Neuronal stem cell (in vitro differentiated cells): Measurements from ENCODE around the gene RABGEF1.
"Not testable (repeated sequence)": the region's sequence is repeated elsewhere in the genome, so short reads cannot be mapped to it uniquely, and the experiment has no call there.

ENCODE experiments used
- DNase-seq: peaks from one replicate; pipeline ENCODE4 v3.0.0-alpha.2; 2013; ENCODE audit warnings: low spot score
- H2AFZ ChIP-seq: one replicate; pipeline ENCODE4 v1.6.1; 2013; ENCODE audit warnings: mild to moderate bottlenecking, low read length, inconsistent platforms
- H2AK5ac ChIP-seq: 2 replicates; pipeline ENCODE4 v1.6.1; 2013; ENCODE audit warnings: low read depth, mild to moderate bottlenecking, inconsistent platforms, low read length, moderate library complexity, mixed read lengths
- H2BK120ac ChIP-seq: 2 replicates; pipeline ENCODE4 v1.6.1; 2013; ENCODE audit warnings: low read depth, mild to moderate bottlenecking, inconsistent platforms, low read length, moderate library complexity, mixed read lengths
- H2BK12ac ChIP-seq: one replicate; pipeline ENCODE4 v1.6.1; 2013; ENCODE audit warnings: low read length, inconsistent platforms
- H2BK15ac ChIP-seq: 2 replicates; pipeline ENCODE4 v1.6.1; 2013; ENCODE audit warnings: mild to moderate bottlenecking, low read length, inconsistent platforms, mixed read lengths
- H2BK5ac ChIP-seq: one replicate; pipeline ENCODE4 v1.6.1; 2013; ENCODE audit warnings: inconsistent platforms, mild to moderate bottlenecking, low read length, moderate library complexity
- H3K14ac ChIP-seq: one replicate; pipeline ENCODE4 v1.6.1; 2013; ENCODE audit warnings: low read length, inconsistent platforms
- H3K18ac ChIP-seq: 2 replicates; pipeline ENCODE4 v1.6.1; 2013; ENCODE audit warnings: low read length, inconsistent platforms
- H3K23ac ChIP-seq: 2 replicates; pipeline ENCODE4 v1.6.1; 2013; ENCODE audit warnings: low read depth, mild to moderate bottlenecking, mixed read lengths, low read length, inconsistent platforms; ENCODE audit not compliant: poor library complexity
- H3K27ac ChIP-seq: replicated peaks from 3 replicates; pipeline ENCODE4 v1.5.1; 2013; ENCODE audit warnings: low read length, inconsistent platforms
- H3K27me3 ChIP-seq, 3 experiments: 2 replicates each; pipeline ENCODE4 v1.6.1; 2013; ENCODE audit warnings: low read length in 3 of 3, mild to moderate bottlenecking in 2 of 3, inconsistent platforms in 1 of 3, low read depth in 1 of 3, mixed read lengths in 1 of 3, moderate library complexity in 1 of 3; ENCODE audit not compliant: control insufficient read depth in 3 of 3, insufficient read depth in 3 of 3
- H3K36me3 ChIP-seq, 2 donors: replicated peaks in 1 of 2; 2 replicates each; pipeline ENCODE4 v1.6.1; 2013; ENCODE audit warnings: low read length in 2 of 2; ENCODE audit not compliant: control insufficient read depth in 2 of 2, insufficient read depth in 2 of 2
- H3K4ac ChIP-seq: 2 replicates; pipeline ENCODE4 v1.6.1; 2013; ENCODE audit warnings: inconsistent platforms, mild to moderate bottlenecking, low read length, moderate library complexity
- H3K4me1 ChIP-seq, 2 donors: 1 replicate in 1 of 2; 2 replicates in 1 of 2; pipeline ENCODE4 v1.6.1; 2013; ENCODE audit warnings: low read length in 2 of 2, low read depth in 1 of 2; ENCODE audit not compliant: control insufficient read depth in 2 of 2, insufficient read depth in 1 of 2
- H3K4me2 ChIP-seq: one replicate; pipeline ENCODE4 v1.6.1; 2013; ENCODE audit warnings: mild to moderate bottlenecking, low read length, inconsistent platforms; ENCODE audit not compliant: insufficient read depth, poor library complexity, severe bottlenecking
- H3K4me3 ChIP-seq, 2 donors: 2 replicates each; pipeline ENCODE4 v1.5.1; 2013; ENCODE audit warnings: low read length in 2 of 2, mild to moderate bottlenecking in 2 of 2, inconsistent platforms in 1 of 2, moderate library complexity in 1 of 2
- H3K79me1 ChIP-seq: one replicate; pipeline ENCODE4 v1.6.1; 2013; ENCODE audit warnings: low read depth, mild to moderate bottlenecking, inconsistent platforms, low read length, moderate library complexity
- H3K9ac ChIP-seq: one replicate; pipeline ENCODE4 v1.6.1; 2013; ENCODE audit warnings: mild to moderate bottlenecking, low read depth, low read length, inconsistent platforms; ENCODE audit not compliant: poor library complexity
- H3K9me3 ChIP-seq, 2 donors: replicated peaks in 1 of 2; 2 replicates each; pipeline versions ENCODE3 to v1.6.1; 2013; ENCODE audit warnings: low read length in 2 of 2, mild to moderate bottlenecking in 2 of 2, inconsistent platforms in 1 of 2, low read depth in 1 of 2, mixed read lengths in 1 of 2, moderate library complexity in 1 of 2; ENCODE audit not compliant: control insufficient read depth in 2 of 2, insufficient read depth in 1 of 2
- H4K8ac ChIP-seq: one replicate; pipeline ENCODE4 v1.6.1; 2013; ENCODE audit warnings: low read depth, mild to moderate bottlenecking, inconsistent platforms, low read length, moderate library complexity
- H4K91ac ChIP-seq: one replicate; pipeline ENCODE4 v1.6.1; 2013; ENCODE audit warnings: low read length, low read depth, mild to moderate bottlenecking, inconsistent platforms; ENCODE audit not compliant: poor library complexity
- WGBS, 2 donors: extraction: QIAGEN DNeasy Blood & Tissue Kit; methylation state at CpG; one replicate each; pipeline ENCODE4 v1.1.7; 2013; ENCODE audit warnings: missing lambda C conversion rate in 2 of 2, mixed read lengths in 1 of 2; ENCODE audit not compliant: insufficient read length in 2 of 2, insufficient replicate concordance in 1 of 2; ENCODE audit errors: extremely low coverage in 2 of 2; 5-methylcytosine and 5-hydroxymethylcytosine counted together

The RABGEF1 gene

GRCh38 chr7:66764905-66765304 lies 24.4 kb downstream of the RABGEF1 start:
- not testable (repeated sequence) for H3K4me2 ChIP-seq, H3K23ac ChIP-seq, H4K91ac ChIP-seq, H2BK15ac ChIP-seq, H2BK120ac ChIP-seq, H3K14ac ChIP-seq, H2AFZ ChIP-seq, H3K4me3 ChIP-seq, DNase-seq, H2BK12ac ChIP-seq, H3K27me3 ChIP-seq, H2BK5ac ChIP-seq, H3K4me1 ChIP-seq, H3K27ac ChIP-seq, H4K8ac ChIP-seq, H3K4ac ChIP-seq, H3K79me1 ChIP-seq, H3K36me3 ChIP-seq, H3K9ac ChIP-seq, H3K18ac ChIP-seq, H2AK5ac ChIP-seq
- WGBS, 2 donors: no CpG with 5 or more reads among the region's 1 CpG
- peaks cover 2 to 11% of the 10 kb centered on the region in 2 donors for H3K9me3 ChIP-seq

DNA sequence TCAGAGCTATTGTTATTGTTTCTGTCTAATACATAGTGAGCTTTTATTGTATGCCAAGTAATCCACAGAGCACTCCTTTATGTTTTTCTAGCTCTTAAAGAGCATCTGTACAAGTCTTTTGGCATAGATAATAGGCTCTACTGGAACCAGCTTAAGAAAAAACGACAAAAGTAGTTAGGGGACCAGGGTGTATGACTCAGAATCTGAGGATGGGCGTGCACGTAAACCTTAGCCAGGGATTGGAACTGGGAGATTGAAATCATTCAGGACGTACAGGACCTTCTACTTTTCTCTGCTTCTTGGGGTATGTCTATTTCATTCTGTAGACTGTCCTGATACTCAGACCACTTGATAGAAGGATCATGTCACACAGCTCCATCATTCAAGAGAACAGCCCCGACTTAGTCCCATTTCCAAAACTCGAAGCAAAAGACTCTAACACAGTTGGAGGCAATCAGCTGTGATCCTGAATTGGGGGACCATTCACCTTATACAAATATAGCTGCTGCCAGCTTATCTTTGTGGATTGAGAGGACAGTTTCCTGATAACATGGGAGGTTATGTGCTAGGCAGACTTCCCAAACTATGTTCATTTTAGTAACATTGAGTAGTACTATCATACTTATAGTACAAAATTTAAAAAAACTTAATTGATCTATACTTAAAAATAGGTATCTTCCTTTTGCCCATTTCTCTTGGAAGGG lies 24.9 kb downstream of the RABGEF1 start:
- not testable (repeated sequence) for H2BK120ac ChIP-seq, H3K4me2 ChIP-seq, H4K8ac ChIP-seq, H2BK5ac ChIP-seq, H3K27ac ChIP-seq, H3K79me1 ChIP-seq, H2BK12ac ChIP-seq, H3K14ac ChIP-seq, H4K91ac ChIP-seq, H2AFZ ChIP-seq, H3K9ac ChIP-seq, H2BK15ac ChIP-seq, H3K4me1 ChIP-seq, H3K4ac ChIP-seq, H3K36me3 ChIP-seq, H2AK5ac ChIP-seq, H3K23ac ChIP-seq, H3K4me3 ChIP-seq, H3K18ac ChIP-seq, DNase-seq, H3K27me3 ChIP-seq
- peaks cover 2 to 11% of the 10 kb centered on the region in 2 donors for H3K9me3 ChIP-seq
- WGBS, 2 donors: no CpG with 5 or more reads among the region's 6 CpGs

DNA sequence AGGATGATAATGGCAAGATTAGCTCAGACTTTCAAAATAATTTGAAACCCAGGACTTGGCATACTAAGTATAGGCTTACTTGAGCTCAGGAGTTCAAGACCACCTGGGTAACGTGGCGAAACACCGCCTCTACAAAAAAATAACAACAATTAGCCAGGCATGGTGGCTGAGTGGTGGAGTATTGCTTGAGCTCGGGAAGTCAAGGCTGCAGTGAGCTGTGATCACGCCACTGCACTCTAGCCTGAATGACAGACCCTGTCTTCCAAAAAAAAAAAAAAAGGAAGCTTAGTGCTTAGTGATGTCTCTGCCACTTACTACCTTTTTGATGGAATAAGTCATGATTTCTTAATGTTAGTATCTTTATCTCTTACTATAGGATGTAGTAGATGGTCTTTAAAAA lies 25.5 kb downstream of the RABGEF1 start:
- Histone ChIP-seq H3K4me3 (no peak overlapping the region), H3K36me3 (no peaks in the 10 kb centered on the region), H3K4me2 (no peak overlapping the region), H3K4me1 (no peaks in the 10 kb centered on the region), H3K23ac (no peak overlapping the region), H4K8ac (no peak overlapping the region), H2AK5ac (no peak overlapping the region), H2AFZ (no peak overlapping the region), H3K14ac (no peak overlapping the region), H2BK120ac (no peak overlapping the region), H3K27ac (no peak overlapping the region), H4K91ac (no peak overlapping the region), H2BK15ac (no peak overlapping the region), H3K27me3 (no peaks in the 10 kb centered on the region), H3K79me1 (no peaks in the 10 kb centered on the region), H3K9me3 (peaks cover 2 to 11% of the 10 kb centered on the region in 2 donors), H3K4ac (no peak overlapping the region), H3K9ac (no peak overlapping the region), H2BK12ac (no peak overlapping the region), H2BK5ac (no peak overlapping the region), H3K18ac (no peak overlapping the region)
- no CpG with 5 or more reads among the region's 5 CpGs for WGBS, 2 donors
- DNase-seq: no peak

DNA sequence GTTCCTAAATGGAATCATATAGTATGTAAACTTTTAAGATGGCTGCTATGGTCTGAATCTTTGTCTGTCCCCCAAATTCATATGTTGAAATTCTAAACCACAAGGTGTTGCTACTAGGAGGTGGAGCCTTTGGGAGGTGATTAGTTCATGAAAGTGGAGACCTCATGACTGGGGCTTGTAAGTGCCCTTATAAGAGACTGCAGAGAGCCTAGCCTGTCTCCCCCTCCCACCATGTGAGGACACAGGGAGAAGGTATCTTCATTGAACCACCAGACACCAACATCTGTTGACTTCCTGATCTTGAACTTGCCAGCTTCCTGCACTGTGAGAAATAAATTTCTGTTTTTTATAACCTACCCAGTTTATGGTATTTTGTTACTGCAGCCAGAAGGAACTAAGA lies 27.0 kb downstream of the RABGEF1 start:
- not testable (repeated sequence) for H3K4me3 ChIP-seq, H2BK15ac ChIP-seq, H3K4ac ChIP-seq, H4K8ac ChIP-seq, H4K91ac ChIP-seq, H3K14ac ChIP-seq, H3K27me3 ChIP-seq, DNase-seq, H2BK5ac ChIP-seq, H3K18ac ChIP-seq, H3K27ac ChIP-seq, H2AFZ ChIP-seq, H3K4me2 ChIP-seq, H2BK12ac ChIP-seq, H3K79me1 ChIP-seq, H3K23ac ChIP-seq, H2BK120ac ChIP-seq, H3K4me1 ChIP-seq, H3K36me3 ChIP-seq, H3K9ac ChIP-seq, H2AK5ac ChIP-seq
- H3K9me3 ChIP-seq: peaks cover 2 to 11% of the 10 kb centered on the region in 2 donors
